B cell (primary cell): ENCODE results near the gene BARX1.

Experiments
- CTCF ChIP-seq: fragments of 200-600 bp; IDR thresholded peaks from one replicate; pipeline ENCODE4 v1.8.0; 2022; ENCODE audit warnings: antibody characterized with exemption, mild to moderate bottlenecking
- EZH2 ChIP-seq: IDR thresholded peaks from 2 replicates; pipeline ENCODE4 v1.6.1; 2012; ENCODE audit warnings: borderline replicate concordance, low read depth, mild to moderate bottlenecking, moderate library complexity, low read length; ENCODE audit not compliant: insufficient read depth, poor library complexity, severe bottlenecking

GRCh38 chr9:93994545-93994944 lies 39.4 kb upstream of the BARX1 start:
- TF ChIP-seq CTCF (no peak), EZH2 (no peak)
